KMS-11 (cell line): ENCODE data around the gene SPRED1.

Experiments used
- H2AFZ ChIP-seq: fragments of 200-600 bp; sonication (generic); 2 replicates; pipeline ENCODE4 v1.6.1; 2016; ENCODE audit warnings: antibody characterized with exemption, mixed run types, low read depth
- H3K27ac ChIP-seq: fragments of 200-600 bp; sonication (generic); 2 replicates; pipeline ENCODE4 v1.6.1; 2016; ENCODE audit warnings: mild to moderate bottlenecking, mixed run types
- H3K27me3 ChIP-seq: fragments of 200-600 bp; sonication (generic); 2 replicates; pipeline ENCODE4 v1.6.1; 2017; ENCODE audit warnings: mild to moderate bottlenecking, low read depth, mixed run types, moderate library complexity; ENCODE audit not compliant: insufficient read depth
- H3K36me3 ChIP-seq: fragments of 200-600 bp; sonication (generic); 2 replicates; pipeline ENCODE4 v1.6.1; 2017; ENCODE audit warnings: mild to moderate bottlenecking, mixed run types; ENCODE audit not compliant: insufficient read depth
- H3K4me1 ChIP-seq: fragments of 200-600 bp; sonication (generic); 2 replicates; pipeline ENCODE4 v1.6.1; 2016; ENCODE audit warnings: mild to moderate bottlenecking, low read depth, mixed run types; ENCODE audit not compliant: poor library complexity, severe bottlenecking
- H3K4me2 ChIP-seq: fragments of 200-600 bp; sonication (generic); 2 replicates; pipeline ENCODE4 v1.7.0; 2016; ENCODE audit warnings: mild to moderate bottlenecking, mixed run types
- H3K4me3 ChIP-seq: fragments of 200-600 bp; sonication (generic); IDR thresholded peaks from 2 replicates; pipeline ENCODE4 v1.6.1; 2017; ENCODE audit warnings: low read depth, low read length, mixed read lengths; ENCODE audit not compliant: insufficient read depth
- H3K79me2 ChIP-seq: fragments of 200-600 bp; sonication (generic); 2 replicates; pipeline ENCODE4 v1.6.1; 2016; ENCODE audit warnings: low read depth, mixed run types; ENCODE audit not compliant: insufficient read depth
- H3K9ac ChIP-seq: fragments of 200-600 bp; sonication (generic); 2 replicates; pipeline ENCODE4 v1.6.1; 2016; ENCODE audit warnings: mild to moderate bottlenecking, mixed run types
- H4K20me1 ChIP-seq: fragments of 200-600 bp; sonication (generic); 2 replicates; pipeline ENCODE4 v1.6.1; 2016; ENCODE audit warnings: mild to moderate bottlenecking, mixed run types; ENCODE audit not compliant: insufficient read depth
- CTCF ChIP-seq: fragments of 200-600 bp; sonication (generic); conservative IDR thresholded peaks from 2 replicates; pipeline ENCODE4 v1.6.1; 2017; ENCODE audit warnings: low read depth, mild to moderate bottlenecking, antibody characterized with exemption, low read length, moderate library complexity, mixed read lengths

Gene SPRED1

GRCh38 chr15:38401701-38402100, 149.1 kb downstream of the SPRED1 start:
- Histone ChIP-seq H3K27ac (no peak overlapping the region), H3K4me1 (no peaks in the 10 kb centered on the region), H3K9ac (no peak overlapping the region), H3K27me3 (no peaks in the 10 kb centered on the region), H3K4me3 (no peak overlapping the region), H3K4me2 (no peak overlapping the region), H3K79me2 (no peaks in the 10 kb centered on the region), H4K20me1 (no peaks in the 10 kb centered on the region), H2AFZ (no peak overlapping the region), H3K36me3 (no peaks in the 10 kb centered on the region)
- TF ChIP-seq CTCF, result no peak

- Histone ChIP-seq H3K79me2 (no peaks in the 10 kb centered on the region), H3K9ac (no peak overlapping the region), H3K4me3 (no peak overlapping the region), H3K36me3 (no peaks in the 10 kb centered on the region), H2AFZ (no peak overlapping the region), H3K27me3 (no peaks in the 10 kb centered on the region), H3K4me2 (no peak overlapping the region), H3K27ac (no peak overlapping the region), H4K20me1 (no peaks in the 10 kb centered on the region), H3K4me1 (no peaks in the 10 kb centered on the region)
- no peak for TF ChIP-seq CTCF
Measured at GRCh38 chr15:38406436-38406835, 153.8 kb downstream of the SPRED1 start.
